Brain microvascular endothelial cell (primary cell): ENCODE data around the gene TAS2R13.

Source experiments
- DNase-seq: peaks from one replicate; pipeline ENCODE4 v3.0.0-alpha.2; 2020
- H3K27ac ChIP-seq: fragments of 250-450 bp; sonication (Bioruptor Pico); 2 replicates; pipeline ENCODE4 v1.5.1; 2020; ENCODE audit warnings: mild to moderate bottlenecking, moderate library complexity
- H3K27me3 ChIP-seq: fragments of 250-450 bp; sonication (Bioruptor Pico); replicated peaks from 2 replicates; pipeline ENCODE4 v1.5.1; 2020; ENCODE audit warnings: mild to moderate bottlenecking
- H3K36me3 ChIP-seq: fragments of 250-450 bp; sonication (Bioruptor Pico); replicated peaks from 2 replicates; pipeline ENCODE4 v1.5.1; 2020; ENCODE audit warnings: mild to moderate bottlenecking
- H3K4me3 ChIP-seq: 2 replicates; pipeline ENCODE4 v1.5.1; 2011; ENCODE audit warnings: low read depth, mild to moderate bottlenecking, control low read depth, low read length, moderate library complexity
- CTCF ChIP-seq: IDR thresholded peaks from 2 replicates; pipeline ENCODE4 v1.5.1; 2011; ENCODE audit warnings: low read depth, mild to moderate bottlenecking, moderate library complexity, low read length, control low read depth, inconsistent platforms; ENCODE audit errors: missing control alignments
- in situ Hi-C: cut with HindIII; loops from 2 replicates; pipeline ENCODE4 v1.10.0; 2017; ENCODE audit warnings: low sequenced_read_pairs, low pct_ligation_motif_present

Gene TAS2R13

GRCh38 chr12:10873378-10873777 lies 36.0 kb downstream of the TAS2R13 start:
- no peak for DNase-seq

GRCh38 chr12:10867381-10867780 lies 42.0 kb downstream of the TAS2R13 start:
- peak; percentile 10 for TF ChIP-seq CTCF
- H3K36me3 ChIP-seq, result no peaks in the 10 kb centered on the region
- no peak overlapping the region for H3K27ac ChIP-seq
- H3K4me3 ChIP-seq, result no peak overlapping the region
- H3K27me3 ChIP-seq, result no peaks in the 10 kb centered on the region
- DNase-seq, result no peak
- in situ Hi-C loops, result no loop called here

More at GRCh38 chr12:10873378-10873777, 36.0 kb downstream of the TAS2R13 start:
- Histone ChIP-seq H3K27me3 (no peaks in the 10 kb centered on the region), H3K36me3 (no peaks in the 10 kb centered on the region), H3K4me3 (no peak overlapping the region), H3K27ac (no peak overlapping the region)
- in situ Hi-C loops, result no loop called here
- TF ChIP-seq CTCF, result no peak

GRCh38 chr12:10863512-10864218 lies 45.7 kb downstream of the TAS2R13 start:
- H3K36me3 ChIP-seq, result no peaks in the 10 kb centered on the region
- no peak overlapping the region for H3K4me3 ChIP-seq
- DNase-seq, result no peak
- no peaks in the 10 kb centered on the region for H3K27me3 ChIP-seq
- in situ Hi-C loops, result no loop called here
- H3K27ac ChIP-seq, result no peak overlapping the region
- no peak for TF ChIP-seq CTCF

- TF ChIP-seq CTCF, result no peak
- in situ Hi-C loops, result no loop called here
Measured at GRCh38 chr12:10861366-10861765, 48.0 kb downstream of the TAS2R13 start.

More at GRCh38 chr12:10861366-10861765, 48.0 kb downstream of the TAS2R13 start:
- Histone ChIP-seq H3K27me3 (no peaks in the 10 kb centered on the region), H3K4me3 (no peak overlapping the region), H3K27ac (no peak overlapping the region), H3K36me3 (no peaks in the 10 kb centered on the region)
- peak; percentile 9 for DNase-seq
